IMR-90 (cell line): ENCODE results near the gene ADGRA3. TPM values are rescaled to one million over a fixed set of nuclear protein-coding genes. Genes with fewer than 3 reads are reported as not detected.

Source experiments
- ATAC-seq: fragments of 200-7000 bp; cut with Tn5 transposase; 2 replicates; pipeline ENCODE4 v1.9.1; 2020; ENCODE audit warnings: low read depth, mild to moderate bottlenecking, moderate library complexity
- BruUV-seq: library from RNA; stranded (reverse); fragments of 400-500 nt; replicated peaks from 2 replicates; lab custom pipeline; 2021; lab: Mats Ljungman, UMichigan
- CTCF ChIA-PET: fragments of 300-600 bp; formaldehyde crosslinking; extraction: SDS; loops from one replicate; lab custom pipeline; 2021; ENCODE audit warnings: antibody characterized with exemption; lab: Yijun Ruan, JAX
- POLR2A ChIA-PET: fragments of 300-600 bp; sonication (Branson Sonifier 250); formaldehyde crosslinking; loops from one replicate; lab custom pipeline; 2022; ENCODE audit warnings: antibody characterized with exemption; ENCODE audit not compliant: unreplicated experiment; lab: Charles Lee
- DNase-seq: peaks from one replicate; pipeline ENCODE4 v3.0.0; 2013
- H2AFZ ChIP-seq: replicated peaks from 2 replicates; pipeline ENCODE3; 2013; ENCODE audit warnings: low read length, mild to moderate bottlenecking; ENCODE audit not compliant: poor library complexity
- H2AK5ac ChIP-seq: 2 replicates; pipeline ENCODE4 v1.6.1; 2013; ENCODE audit warnings: low read depth, low read length, inconsistent platforms
- H2AK9ac ChIP-seq: replicated peaks from 2 replicates; pipeline ENCODE3; 2013; ENCODE audit warnings: mild to moderate bottlenecking, low read depth, low read length, moderate library complexity; ENCODE audit not compliant: poor library complexity
- H2BK120ac ChIP-seq: 2 replicates; pipeline ENCODE4 v1.6.1; 2013; ENCODE audit warnings: low read depth, low read length, inconsistent platforms
- H2BK15ac ChIP-seq: 3 replicates; pipeline ENCODE4 v1.6.1; 2013; ENCODE audit warnings: low read depth, low read length, inconsistent platforms
- H2BK20ac ChIP-seq: 2 replicates; pipeline ENCODE4 v1.6.1; 2013; ENCODE audit warnings: low read depth, mild to moderate bottlenecking, inconsistent platforms, low read length, moderate library complexity
- H2BK5ac ChIP-seq: 2 replicates; pipeline ENCODE4 v1.6.1; 2013; ENCODE audit warnings: mild to moderate bottlenecking, low read depth, low read length, inconsistent platforms; ENCODE audit not compliant: poor library complexity, severe bottlenecking
- H3K14ac ChIP-seq: replicated peaks from 2 replicates; pipeline ENCODE4 v1.6.1; 2013; ENCODE audit warnings: low read depth, low read length, inconsistent platforms
- H3K18ac ChIP-seq: 2 replicates; pipeline ENCODE4 v1.6.1; 2013; ENCODE audit warnings: low read depth, low read length, control low read depth
- H3K23ac ChIP-seq: 2 replicates; pipeline ENCODE4 v1.6.1; 2013; ENCODE audit warnings: low read depth, low read length, inconsistent platforms
- H3K27ac ChIP-seq: 2 replicates; pipeline ENCODE4 v1.5.1; 2013; ENCODE audit warnings: mild to moderate bottlenecking, control low read depth, low read length; ENCODE audit not compliant: insufficient read depth
- H3K27me3 ChIP-seq: 2 replicates; pipeline ENCODE4 v1.6.1; 2013; ENCODE audit warnings: low read length; ENCODE audit not compliant: control insufficient read depth, insufficient read depth
- H3K36me3 ChIP-seq: 2 replicates; pipeline ENCODE4 v1.6.1; 2013; ENCODE audit warnings: low read length, mixed read lengths; ENCODE audit not compliant: control insufficient read depth, insufficient read depth
- H3K4ac ChIP-seq: 2 replicates; pipeline ENCODE4 v1.6.1; 2013; ENCODE audit warnings: low read depth, low read length, inconsistent platforms
- H3K4me1 ChIP-seq: 2 replicates; pipeline ENCODE4 v1.6.1; 2013; ENCODE audit warnings: low read length, mixed read lengths; ENCODE audit not compliant: control insufficient read depth, insufficient read depth
- H3K4me2 ChIP-seq: 2 replicates; pipeline ENCODE4 v1.6.1; 2013; ENCODE audit warnings: low read depth, mild to moderate bottlenecking, control low read depth, low read length, moderate library complexity
- H3K4me3 ChIP-seq: 2 replicates; pipeline ENCODE4 v1.5.1; 2013; ENCODE audit warnings: low read depth, mild to moderate bottlenecking, control low read depth, low read length, moderate library complexity; ENCODE audit not compliant: insufficient read depth
- H3K56ac ChIP-seq: 2 replicates; pipeline ENCODE4 v1.6.1; 2013; ENCODE audit warnings: low read length, inconsistent platforms; ENCODE audit not compliant: insufficient read depth; ENCODE audit errors: extremely low read depth
- H3K79me1 ChIP-seq, 2 experiments: 2 replicates each; pipeline ENCODE4 v1.6.1; 2013; ENCODE audit warnings: low read length in 2 of 2, inconsistent platforms in 1 of 2, low read depth in 1 of 2
- H3K9ac ChIP-seq: 2 replicates; pipeline ENCODE4 v1.6.1; 2013; ENCODE audit warnings: low read depth, low read length, control low read depth
- H3K9me1 ChIP-seq: 2 replicates; pipeline ENCODE4 v1.6.1; 2013; ENCODE audit warnings: low read length, inconsistent platforms; ENCODE audit not compliant: insufficient read depth
- H3K9me3 ChIP-seq: 2 replicates; pipeline ENCODE4 v1.6.1; 2013; ENCODE audit warnings: low read length; ENCODE audit not compliant: control insufficient read depth, insufficient read depth
- H4K20me1 ChIP-seq: 2 replicates; pipeline ENCODE4 v1.6.1; 2013; ENCODE audit warnings: low read length, inconsistent platforms; ENCODE audit not compliant: insufficient read depth
- H4K5ac ChIP-seq: 2 replicates; pipeline ENCODE4 v1.6.1; 2013; ENCODE audit warnings: mild to moderate bottlenecking, low read depth, low read length, control low read depth
- H4K8ac ChIP-seq, 2 experiments: 2 replicates each; pipeline ENCODE4 v1.6.1; 2013; ENCODE audit warnings: low read depth in 2 of 2, low read length in 2 of 2, control low read depth in 1 of 2, inconsistent platforms in 1 of 2
- H4K91ac ChIP-seq: 2 replicates; pipeline ENCODE4 v1.6.1; 2013; ENCODE audit warnings: low read depth, low read length, inconsistent platforms; ENCODE audit not compliant: insufficient read depth
- FOS ChIP-seq: fragments of 150-350 bp; IDR thresholded peaks from 2 replicates; pipeline ENCODE4 v1.6.1; 2016; ENCODE audit warnings: low read depth, low read length
- WGBS, 2 experiments: methylation state at CpG; one replicate each; pipeline versions ENCODE4 v1.1.5 to v1.1.7; 2013; ENCODE audit warnings: missing lambda C conversion rate in 2 of 2; ENCODE audit not compliant: insufficient read length in 1 of 2; ENCODE audit errors: extremely low coverage in 2 of 2; 5-methylcytosine and 5-hydroxymethylcytosine counted together
- dilution Hi-C: fragments of 300-500 bp; cut with HindIII; formaldehyde crosslinking; loops from one replicate; pipeline ENCODE4 v1.14.3; 2018; ENCODE audit warnings: low sequenced_read_pairs; ENCODE audit not compliant: unreplicated experiment
- in situ Hi-C: fragments of 300-500 bp; cut with MboI; formaldehyde crosslinking; loops from 3 replicates; pipeline ENCODE4 v1.14.3; 2019; ENCODE audit warnings: low sequenced_read_pairs, inconsistent platforms, mixed read lengths
- intact Hi-C: fragments of 100-400 bp; cut with micrococcal nuclease; formaldehyde crosslinking; loops from 2 replicates; pipeline ENCODE4 v1.10.0; 2022
- polyA plus RNA-seq, 3 experiments: library from polyadenylated mRNA; depleted of rRNA; stranded (reverse); fragments of >200 nt; gene quantifications; 2 replicates each; pipeline ENCODE4 v1.2.3, GENCODE V29; 2012; ENCODE audit warnings: low replicate concordance in 1 of 3
- total RNA-seq: library from RNA; depleted of rRNA; stranded (reverse); fragments of >200 nt; gene quantifications from 2 replicates; pipeline ENCODE4 v1.2.3, GENCODE V29; 2012

The ADGRA3 gene
- total and polyA plus RNA-seq, 2 of the 4 experiments (the other 2 are of a cell fraction): 20.1 to 28.0 TPM

DNA sequence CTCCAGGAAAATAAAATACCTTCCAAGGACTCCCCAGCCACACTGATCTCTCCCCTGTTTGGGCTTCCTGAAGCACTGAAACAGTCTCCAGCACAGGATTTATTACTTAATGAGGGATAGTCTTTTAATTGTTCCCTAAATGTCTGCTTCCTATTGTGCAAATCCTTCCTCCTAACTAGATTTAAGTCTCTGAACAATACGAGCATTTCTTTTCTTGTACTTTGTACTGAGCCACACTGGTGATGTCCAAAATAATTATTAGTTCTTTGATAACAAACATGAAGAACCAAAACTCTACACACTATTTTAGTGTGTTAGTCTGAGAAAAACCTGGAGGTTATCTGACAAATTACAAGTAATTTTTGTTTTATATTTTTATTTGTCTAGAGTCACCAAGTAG is 5.1 kb downstream of the ADGRA3 start:
- BruUV-seq: no TSS peak
- no peak for TF ChIP-seq FOS
- Histone ChIP-seq H2BK20ac (no peak overlapping the region), H4K20me1 (peaks cover 43% of the 10 kb centered on the region; the same call in 1 of the 2 replicates), H4K91ac (no peak overlapping the region), H3K27ac (no peak overlapping the region), H3K27me3 (no peaks in the 10 kb centered on the region), H3K4ac (no peak overlapping the region), H3K23ac (no peak overlapping the region), H4K5ac (no peak overlapping the region), H2BK15ac (no peak overlapping the region), H3K14ac (no peak overlapping the region), H2BK120ac (no peak overlapping the region), H3K9me1 (peaks cover 15% of the 10 kb centered on the region; the same call in 1 of the 2 replicates), H3K4me2 (no peak overlapping the region), H2AK5ac (no peak overlapping the region), H2BK5ac (no peak overlapping the region), H3K56ac (no peak overlapping the region), H3K4me3 (no peak overlapping the region), H3K9me3 (no peaks in the 10 kb centered on the region), H3K9ac (no peak overlapping the region), H3K36me3 (no peaks in the 10 kb centered on the region), H2AFZ (no peak overlapping the region), H3K79me1 (peaks cover 31 to 67% of the 10 kb centered on the region in 2 experiments; a peak in 3 of 4 replicates), H3K4me1 (peaks cover 19% of the 10 kb centered on the region), H3K18ac (no peak overlapping the region), H4K8ac (no peak overlapping the region), H2AK9ac (no peak overlapping the region)
- intact Hi-C loops: loop anchor here (10.0 kb wide), 1 partner anchor 626 kb away; no protein-coding TSS in a partner anchor
- in situ Hi-C loops: no loop called here
- ChIA-PET CTCF (no interaction called here), POLR2A (no interaction called here)
- WGBS, 2 experiments: no CpG with 5 or more reads among the region's 1 CpG
- ATAC-seq (no peak), DNase-seq (no peak)
- dilution Hi-C loops: no loop called here
